ENCODE results near the gene KAT2A. TPM values are rescaled to one million over a fixed set of nuclear protein-coding genes. Genes with fewer than 3 reads are reported as not detected.
A peak's percentile ranks its signal among the peaks of the same experiment; 100 is the strongest.

Gene KAT2A
- total RNA-seq, 8 experiments from 2014 or later: 9.1 to 48.3 (median 19.2) TPM

DNA sequence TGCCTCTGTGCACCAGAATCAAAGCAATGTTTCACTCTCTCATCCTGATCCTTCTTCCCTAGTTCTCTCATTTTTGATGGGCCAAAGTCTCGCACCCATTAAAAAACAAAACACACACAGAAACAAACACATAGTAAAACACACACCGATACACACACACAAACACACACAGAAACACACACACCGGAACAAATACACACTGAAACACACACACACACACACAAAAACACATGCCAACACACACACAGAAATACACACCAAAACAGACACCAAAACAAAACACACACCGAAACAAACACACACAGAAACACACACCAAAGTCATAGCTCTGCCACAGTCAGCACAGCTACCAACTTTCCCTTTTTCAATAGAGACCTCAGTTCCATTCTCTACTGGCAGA, 10.1 kb upstream of the KAT2A start:
- WGBS, 10 experiments: 94 to 100% (median 100%) methylated on average over 1 to 4 of the region's 4 CpGs; no CpG with 5 or more reads in 2 of the 10 experiments
- in situ Hi-C loops (cut with MboI; ENCODE audit: low pct_unique_long_range_greater_than_20kb in 2 of 9, low sequenced_read_pairs in 9 of 9, unreplicated experiment in 9 of 9): no loop called here
- no peak overlapping the region for H3K27ac ChIP-seq
- H3K4me3 ChIP-seq: no peak overlapping the region
- H3K4me1 ChIP-seq (replicated peaks in 1 of 2): no peaks in the 10 kb centered on the region
- ATAC-seq (replicated peaks in 6 of 8): no peak

DNA sequence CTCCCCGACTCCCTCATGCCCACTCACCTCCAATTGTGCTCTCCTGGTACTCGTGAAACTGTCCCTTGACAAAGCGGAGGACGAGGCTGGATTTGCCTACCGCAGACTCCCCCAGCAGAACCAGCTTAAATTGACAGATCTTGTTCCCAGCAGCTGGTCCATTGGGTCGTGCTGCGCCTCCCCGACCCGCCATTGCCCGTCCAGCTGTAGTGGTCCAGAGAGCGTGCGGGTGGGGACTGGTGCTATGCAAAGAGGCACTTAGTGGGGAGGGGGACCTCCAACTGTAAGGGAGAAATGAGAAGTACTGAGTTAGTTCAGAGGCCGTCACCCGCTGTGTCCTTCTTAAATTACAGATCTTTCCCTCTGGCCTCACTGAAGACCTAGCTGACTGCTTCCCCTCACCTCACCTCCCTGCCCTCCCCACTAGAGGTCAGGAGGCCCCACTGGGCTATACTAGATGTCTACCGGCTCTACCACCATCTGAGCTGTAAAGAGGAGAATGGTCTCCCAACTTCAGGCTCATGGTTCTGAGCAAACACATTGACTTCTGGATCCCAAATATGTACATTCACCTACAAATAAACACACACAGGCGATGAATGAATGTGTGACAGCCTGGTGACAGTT, 9.3 kb upstream of the KAT2A start:
- 0 to 96% (median 88%) methylated on average over 1 to 9 of the region's 16 CpGs; no CpG with 5 or more reads in 3 of the 10 experiments for WGBS, 10 experiments
- no peaks in the 10 kb centered on the region for H3K4me1 ChIP-seq (replicated peaks in 1 of 2)
- no peak overlapping the region for H3K27ac ChIP-seq
- no peak overlapping the region for H3K4me3 ChIP-seq
- in situ Hi-C loops (cut with MboI; ENCODE audit: low pct_unique_long_range_greater_than_20kb in 2 of 9, low sequenced_read_pairs in 9 of 9, unreplicated experiment in 9 of 9): no loop called here
- ATAC-seq (replicated peaks in 6 of 8): no peak

DNA sequence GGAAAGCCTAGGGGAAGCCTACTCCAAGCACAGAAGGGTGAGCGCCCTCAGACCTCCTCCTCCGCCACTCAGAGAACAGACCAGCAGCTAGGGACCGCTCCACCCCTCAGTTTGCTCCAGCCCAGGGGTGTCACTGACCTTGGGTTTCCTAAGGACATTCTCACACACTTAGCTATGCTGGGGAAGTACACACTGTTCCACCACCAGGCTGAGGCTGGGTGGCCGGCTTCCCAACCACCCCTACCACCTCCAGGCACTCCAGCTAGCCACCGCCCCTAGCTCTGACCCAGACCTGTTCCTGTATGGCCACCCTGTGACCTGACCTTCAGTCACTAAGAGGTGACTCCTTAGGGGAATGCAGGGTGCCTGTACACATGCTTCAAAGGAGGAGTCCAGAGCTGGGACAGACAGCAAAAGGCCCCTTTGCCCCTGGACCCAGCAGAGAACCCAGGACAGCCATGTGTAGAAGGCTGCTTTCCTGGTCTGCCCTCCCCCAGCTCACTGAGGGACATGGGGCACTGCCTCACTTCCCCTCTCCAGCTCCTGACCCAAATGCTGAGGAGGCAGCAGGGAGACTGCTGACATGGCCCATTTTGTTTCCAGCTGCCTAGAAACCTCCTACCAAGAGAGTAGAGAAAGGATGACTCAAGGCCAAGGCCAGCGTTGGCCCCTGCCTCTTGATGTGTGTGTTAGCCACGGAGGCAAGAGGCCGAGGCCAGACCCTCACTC, 8.1 kb upstream of the KAT2A start:
- WGBS, 10 experiments: 93 to 100% (median 100%) methylated on average over 1 to 3 of the region's 8 CpGs; no CpG with 5 or more reads in 4 of the 10 experiments

DNA sequence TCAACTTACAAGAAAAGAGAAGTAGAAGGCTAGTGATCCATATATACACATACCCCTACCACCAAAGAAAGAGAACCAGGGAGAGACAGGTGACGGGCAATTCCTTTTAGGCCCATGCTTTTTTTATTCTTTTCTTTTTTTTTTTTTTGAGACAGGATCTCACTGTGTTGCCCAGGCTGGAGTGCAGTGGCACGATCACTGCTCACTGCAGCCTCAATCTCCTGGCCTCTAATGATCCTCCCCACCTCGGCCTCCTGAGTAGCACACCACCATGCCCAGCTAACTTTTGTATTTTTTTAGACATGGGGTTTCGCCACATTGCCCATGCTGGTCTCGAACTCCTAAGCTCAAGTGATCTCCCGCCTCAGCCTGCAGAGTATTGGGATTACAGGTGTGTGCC, 6.2 kb upstream of the KAT2A start:
- Histone ChIP-seq H3K27ac (no peak overlapping the region), H3K4me3 (no peak overlapping the region), H3K4me1 (replicated peaks in 1 of 2) (peaks cover 0 to 4% of the 10 kb centered on the region in 2 donors)
- in situ Hi-C loops (cut with MboI; ENCODE audit: low pct_unique_long_range_greater_than_20kb in 2 of 9, low sequenced_read_pairs in 9 of 9, unreplicated experiment in 9 of 9): no loop called here
- ATAC-seq (replicated peaks in 6 of 8): no peak
- WGBS, 10 experiments: 0 to 100% (median 100%) methylated on average over 1 to 5 of the region's 6 CpGs

More for the DNA sequence above, 8.1 kb upstream of the KAT2A start:
- Histone ChIP-seq H3K27ac (no peak overlapping the region), H3K4me1 (replicated peaks in 1 of 2) (no peaks in the 10 kb centered on the region), H3K4me3 (no peak overlapping the region)
- ATAC-seq (replicated peaks in 6 of 8): no peak
- in situ Hi-C loops (cut with MboI; ENCODE audit: low pct_unique_long_range_greater_than_20kb in 2 of 9, low sequenced_read_pairs in 9 of 9, unreplicated experiment in 9 of 9): no loop called here

DNA sequence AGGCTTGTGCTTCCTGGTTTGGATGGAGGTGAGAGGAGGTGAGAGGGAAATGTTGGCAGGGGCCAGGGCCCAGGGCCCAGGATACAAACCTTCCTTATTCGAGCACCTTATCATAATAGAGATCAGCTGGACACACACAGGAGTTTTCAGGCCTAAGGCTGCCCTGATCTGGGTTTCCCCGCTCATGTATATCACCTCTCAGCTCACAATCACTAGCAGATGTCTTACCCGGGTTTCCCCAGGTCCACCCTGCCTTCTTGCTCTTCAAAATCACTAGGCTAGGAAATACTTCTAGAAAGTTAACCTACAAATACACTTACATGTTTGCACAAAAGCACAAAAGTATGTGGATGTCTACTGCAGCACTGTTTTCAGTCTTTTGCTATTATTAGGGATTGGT, 5.7 kb upstream of the KAT2A start:
- WGBS, 10 experiments: 20 to 100% (median 73%) methylated on average over 1 to 3 of the region's 3 CpGs; no CpG with 5 or more reads in 2 of the 10 experiments
- in situ Hi-C loops (cut with MboI; ENCODE audit: low pct_unique_long_range_greater_than_20kb in 2 of 9, low sequenced_read_pairs in 9 of 9, unreplicated experiment in 9 of 9): no loop called here
- no peak overlapping the region for H3K27ac ChIP-seq
- no peak overlapping the region for H3K4me3 ChIP-seq
- no peak for ATAC-seq (replicated peaks in 6 of 8)
- peaks cover 0 to 6% of the 10 kb centered on the region in 2 donors for H3K4me1 ChIP-seq (replicated peaks in 1 of 2)

DNA sequence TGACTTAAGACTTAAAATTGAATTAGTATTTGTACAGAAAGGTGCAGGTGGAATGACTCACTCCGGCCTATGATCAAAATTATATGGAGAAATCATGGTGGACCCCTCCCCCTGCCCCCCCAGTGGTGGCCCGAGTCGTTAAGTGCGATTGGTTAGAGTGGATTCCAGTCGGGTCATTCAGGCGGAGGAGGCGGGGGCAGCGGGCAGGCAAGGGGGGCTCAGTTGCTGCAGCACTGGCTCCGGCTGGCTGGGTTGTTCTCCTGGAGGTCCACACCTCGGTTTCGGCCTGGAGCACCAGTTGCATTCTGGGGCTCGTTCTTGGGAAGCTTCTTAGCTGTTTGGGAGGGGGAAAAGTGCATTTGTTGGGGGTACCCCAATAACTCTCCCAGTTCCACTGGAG, 4.4 kb upstream of the KAT2A start:
- 63 to 100% (median 73%) methylated on average over 1 to 11 of the region's 12 CpGs; no CpG with 5 or more reads in 4 of the 10 experiments for WGBS, 10 experiments
- no peak for ATAC-seq (replicated peaks in 6 of 8)
- Histone ChIP-seq H3K27ac (no peak overlapping the region), H3K4me1 (replicated peaks in 1 of 2) (peaks cover 4 to 11% of the 10 kb centered on the region in 2 donors), H3K4me3 (no peak overlapping the region)
- in situ Hi-C loops (cut with MboI; ENCODE audit: low pct_unique_long_range_greater_than_20kb in 2 of 9, low sequenced_read_pairs in 9 of 9, unreplicated experiment in 9 of 9): no loop called here

DNA sequence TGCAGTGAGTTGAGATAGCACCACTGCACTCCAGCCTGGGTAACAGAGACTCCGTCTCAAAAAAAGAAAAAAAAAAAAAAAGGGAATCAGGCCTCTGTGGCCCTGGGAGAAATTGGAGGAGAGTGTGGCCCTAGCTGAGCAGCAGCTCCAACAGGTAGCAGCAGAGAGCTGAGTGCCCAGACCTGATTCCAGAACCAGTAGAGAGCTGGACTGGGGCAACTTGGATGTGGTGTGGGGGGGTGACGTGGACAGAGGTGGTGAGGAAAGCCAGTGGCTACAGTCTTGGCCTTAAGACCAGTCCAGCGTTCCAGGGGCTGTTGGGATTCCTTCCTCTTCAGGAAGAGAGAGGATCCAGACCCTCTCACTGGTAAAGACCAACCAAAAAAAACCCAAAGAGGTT, 3.1 kb upstream of the KAT2A start:
- peaks cover 11 to 19% of the 10 kb centered on the region in 2 donors for H3K4me1 ChIP-seq (replicated peaks in 1 of 2)
- in situ Hi-C loops (cut with MboI; ENCODE audit: low pct_unique_long_range_greater_than_20kb in 2 of 9, low sequenced_read_pairs in 9 of 9, unreplicated experiment in 9 of 9): loop anchor here in 3 of 9 experiments (25.0 kb wide), 2 partner anchors 162 to 387 kb away; partner anchors contain the start of genes HAP1 (in 2 of the 3) and CNP (in 1 of the 3)
- 89 to 100% (median 100%) methylated on average over 1 to 2 of the region's 3 CpGs; no CpG with 5 or more reads in 5 of the 10 experiments for WGBS, 10 experiments
- no peak for ATAC-seq (replicated peaks in 6 of 8)
- H3K27ac ChIP-seq: no peak overlapping the region
- H3K4me3 ChIP-seq: no peak overlapping the region

DNA sequence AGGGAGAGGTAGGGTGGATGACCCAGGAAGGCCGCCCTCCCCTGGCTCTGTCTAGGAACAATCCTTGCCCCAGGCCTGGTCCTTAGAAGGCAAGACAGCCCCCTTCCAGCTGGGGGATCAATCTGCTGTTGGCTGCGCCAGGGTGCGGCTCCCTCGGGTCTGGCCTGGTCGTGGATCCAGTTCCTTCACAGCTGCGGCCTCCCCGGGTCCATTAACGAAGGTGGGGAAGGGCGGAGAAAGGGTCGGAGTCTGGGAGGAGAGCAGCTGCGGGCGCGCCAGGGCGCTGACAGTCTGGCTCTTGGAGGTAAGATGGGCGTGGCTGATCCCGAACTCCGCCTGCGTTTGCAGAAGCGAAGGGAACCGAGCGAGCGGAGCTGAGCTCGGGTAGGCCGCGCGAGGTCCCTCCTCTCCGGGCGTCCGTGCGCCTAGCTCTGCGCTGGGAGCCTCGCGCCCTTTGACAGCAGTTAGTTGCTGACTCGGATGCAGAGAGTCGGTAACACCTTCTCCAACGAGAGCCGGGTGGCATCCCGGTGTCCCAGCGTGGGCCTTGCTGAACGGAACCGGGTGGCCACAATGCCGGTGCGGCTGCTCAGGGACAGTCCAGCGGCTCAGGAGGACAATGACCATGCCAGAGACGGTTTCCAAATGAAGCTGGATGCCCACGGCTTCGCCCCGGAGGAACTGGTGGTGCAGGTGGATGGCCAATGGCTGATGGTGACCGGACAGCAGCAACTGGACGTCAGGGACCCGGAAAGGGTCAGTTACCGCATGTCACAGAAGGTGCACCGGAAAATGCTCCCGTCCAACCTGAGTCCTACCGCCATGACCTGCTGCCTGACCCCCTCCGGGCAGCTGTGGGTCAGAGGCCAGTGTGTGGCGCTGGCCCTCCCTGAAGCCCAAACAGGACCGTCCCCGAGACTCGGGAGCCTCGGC, 1.5 kb upstream of the KAT2A start, which contains the start of gene HSPB9:
Gene HSPB9, plus strand, starts transcription at position 434 of the 933 bp plus-strand sequence. Its CDS starts 47 bp downstream, at position 481.
- WGBS, 10 experiments: 38 to 80% (median 67%) methylated on average over 1 to 15 of the region's 61 CpGs; no CpG with 5 or more reads in 6 of the 10 experiments
- Histone ChIP-seq H3K27ac (peak within 1 kb of the TSS in 1 of 2 donors; percentile 54), H3K4me1 (replicated peaks in 1 of 2) (peaks cover 11 to 19% of the 10 kb centered on the region in 2 donors), H3K4me3 (no peak within 1 kb of the TSS)
- in situ Hi-C loops (cut with MboI; ENCODE audit: low pct_unique_long_range_greater_than_20kb in 2 of 9, low sequenced_read_pairs in 9 of 9, unreplicated experiment in 9 of 9): loop anchor here in 3 of 9 experiments (25.0 kb wide), 2 partner anchors 160 to 385 kb away; partner anchors contain the start of genes HAP1 (in 2 of the 3) and CNP (in 1 of the 3)
- ATAC-seq (replicated peaks in 6 of 8): peak in 4 of 8 experiments; percentile 11 to 58 (median 12)

DNA sequence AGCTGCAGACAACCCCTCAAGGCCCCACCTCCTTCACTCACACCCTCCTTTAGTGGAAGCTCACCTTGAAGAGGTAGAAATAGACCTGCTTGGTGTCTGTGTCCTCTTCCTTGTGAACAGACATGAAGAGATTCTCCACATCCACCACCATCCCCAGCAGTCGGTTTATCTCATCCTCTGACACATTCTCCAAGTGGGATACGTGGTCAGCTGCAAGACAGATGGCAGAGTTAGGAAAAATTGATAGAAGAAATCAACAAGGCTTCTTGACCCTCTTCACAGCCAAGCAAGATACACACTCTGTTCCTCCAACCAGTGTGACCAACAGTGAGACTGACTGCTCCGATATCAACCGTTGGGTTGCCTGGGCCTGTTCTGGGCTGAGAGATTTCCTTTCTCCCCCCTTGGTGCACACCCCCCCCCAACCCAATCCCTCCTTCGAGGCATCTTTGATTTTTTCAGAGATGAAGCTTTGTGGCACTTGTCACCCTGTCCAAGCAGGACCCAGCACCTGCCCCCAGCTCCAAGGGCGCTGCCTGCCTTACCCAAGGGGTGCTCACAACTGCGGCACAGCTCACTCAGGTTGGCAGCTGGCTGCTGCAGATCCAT, 902 bp downstream of the KAT2A start:
- peaks cover 11 to 19% of the 10 kb centered on the region in 2 donors for H3K4me1 ChIP-seq (replicated peaks in 1 of 2)
- peak overlapping the region; percentile 71 to 94 (median 77) for H3K4me3 ChIP-seq
- in situ Hi-C loops (cut with MboI; ENCODE audit: low pct_unique_long_range_greater_than_20kb in 2 of 9, low sequenced_read_pairs in 9 of 9, unreplicated experiment in 9 of 9): loop anchor here in 3 of 9 experiments (25.0 kb wide), 2 partner anchors 158 to 383 kb away; partner anchors contain the start of genes HAP1 (in 2 of the 3) and CNP (in 1 of the 3)
- peak overlapping the region in 1 of 2 donors; percentile 87 for H3K27ac ChIP-seq
- peak in 2 of 8 experiments; percentile 0 to 3 for ATAC-seq (replicated peaks in 6 of 8)
- 0 to 100% (median 40%) methylated on average over 1 to 3 of the region's 7 CpGs; no CpG with 5 or more reads in 5 of the 10 experiments for WGBS, 10 experiments

DNA sequence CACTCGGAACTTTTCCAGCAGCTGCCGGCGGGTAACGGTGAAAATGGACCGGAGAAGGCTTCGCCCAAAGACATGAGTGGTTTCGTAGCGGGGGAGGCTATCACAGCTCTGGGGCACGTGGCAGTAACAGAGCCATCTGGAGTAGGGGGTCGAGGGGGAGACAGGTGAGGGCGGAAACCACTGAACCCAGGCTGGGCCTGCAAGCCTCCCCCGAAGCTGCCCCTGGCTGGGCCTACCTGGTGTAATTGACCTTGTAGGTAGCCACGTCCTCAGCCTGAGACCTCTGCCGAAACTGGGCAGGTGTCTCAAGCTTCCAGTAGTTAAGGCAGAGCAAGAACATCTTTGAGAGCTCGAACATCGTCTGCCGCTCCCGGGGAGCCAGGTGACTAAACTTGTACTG, 1.9 kb downstream of the KAT2A start:
- in situ Hi-C loops (cut with MboI; ENCODE audit: low pct_unique_long_range_greater_than_20kb in 2 of 9, low sequenced_read_pairs in 9 of 9, unreplicated experiment in 9 of 9): loop anchor here in 5 of 9 experiments (10.0 to 25.0 kb wide), 3 partner anchors 94 to 382 kb away; partner anchors contain the start of genes HAP1 (in 2 of the 5), NKIRAS2 (in 2 of the 5) and CNP (in 1 of the 5)
- Histone ChIP-seq H3K4me3 (no peak overlapping the region), H3K27ac (no peak overlapping the region), H3K4me1 (replicated peaks in 1 of 2) (peaks cover 11 to 19% of the 10 kb centered on the region in 2 donors)
- WGBS, 10 experiments: 55 to 100% (median 96%) methylated on average over 2 to 13 of the region's 18 CpGs; no CpG with 5 or more reads in 3 of the 10 experiments
- no peak for ATAC-seq (replicated peaks in 6 of 8)

DNA sequence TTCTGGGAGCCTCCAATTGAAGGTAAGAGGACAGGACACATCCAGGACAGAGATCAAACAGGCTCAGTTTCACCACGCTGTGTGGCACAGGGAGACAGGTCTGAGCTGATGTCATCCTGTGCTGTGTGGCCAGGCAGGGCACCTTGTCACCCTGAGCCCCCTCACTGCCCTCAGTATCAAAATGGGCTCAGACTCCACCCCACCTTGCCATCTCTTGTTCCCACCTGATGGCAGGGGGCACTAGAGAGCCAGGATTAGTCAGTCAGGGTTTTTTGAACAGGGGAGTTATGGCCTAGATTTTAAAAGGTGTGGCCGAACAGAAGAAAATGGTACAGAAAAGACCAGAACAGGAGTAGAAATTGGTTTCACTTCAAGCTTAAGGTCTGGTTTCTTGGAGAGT, 2.6 kb downstream of the KAT2A start:
- no peak for ATAC-seq (replicated peaks in 6 of 8)
- in situ Hi-C loops (cut with MboI; ENCODE audit: low pct_unique_long_range_greater_than_20kb in 2 of 9, low sequenced_read_pairs in 9 of 9, unreplicated experiment in 9 of 9): loop anchor here in 5 of 9 experiments (10.0 to 25.0 kb wide), 3 partner anchors 94 to 381 kb away; partner anchors contain the start of genes HAP1 (in 2 of the 5), NKIRAS2 (in 2 of the 5) and CNP (in 1 of the 5)
- Histone ChIP-seq H3K27ac (no peak overlapping the region), H3K4me1 (replicated peaks in 1 of 2) (peaks cover 11 to 19% of the 10 kb centered on the region in 2 donors), H3K4me3 (no peak overlapping the region)
- 83 to 100% (median 100%) methylated on average over 1 of the region's 2 CpGs; no CpG with 5 or more reads in 6 of the 10 experiments for whole genome bisulfite sequencing, 10 experiments
